HCT116 (cell line): ENCODE data around the gene HYOU1. TPM values are rescaled to one million over a fixed set of nuclear protein-coding genes. Genes with fewer than 3 reads are reported as not detected.
A peak's percentile ranks its signal among the peaks of the same experiment; 100 is the strongest.

ENCODE experiments used
- ATAC-seq: fragments of 200-7000 bp; cut with Tn5 transposase; 2 replicates; pipeline ENCODE4 v1.9.1; 2020; ENCODE audit warnings: mild to moderate bottlenecking, moderate library complexity
- BruUV-seq: library from RNA; stranded (reverse); fragments of 400-500 nt; replicated peaks from 2 replicates; lab custom pipeline; 2021; lab: Mats Ljungman, UMichigan
- CTCF ChIA-PET: fragments of 300-600 bp; sonication (Branson Sonifier 250); formaldehyde crosslinking; loops from one replicate; lab custom pipeline; 2021; ENCODE audit warnings: antibody characterized with exemption; lab: Charles Lee
- POLR2A ChIA-PET: fragments of 300-600, 350-600 bp; sonication (Branson Sonifier 250); formaldehyde crosslinking; loops from one replicate; lab custom pipeline; 2021; ENCODE audit warnings: antibody characterized with exemption; lab: Charles Lee
- RAD21 ChIA-PET, 2 experiments: fragments of 300-600 bp; sonication (Branson Sonifier 250); formaldehyde crosslinking; loops; one replicate each; lab custom pipeline; 2023; ENCODE audit warnings: low total read pairs in 2 of 2; ENCODE audit not compliant: uncharacterized antibody in 2 of 2, unreplicated experiment in 2 of 2, low non-redundant PET in 1 of 2; lab: Charles Lee
- DNase-seq: peaks from one replicate; pipeline ENCODE4 v3.0.0-alpha.2; 2010; ENCODE audit warnings: low read depth, low spot score
- H2AFZ ChIP-seq: fragments of 200-600 bp; shearing (Covaris generic), sonication (generic); 2 replicates; pipeline ENCODE4 v1.6.1; 2017; ENCODE audit warnings: low read depth, mixed run types, mixed read lengths, antibody characterized with exemption, low read length; ENCODE audit not compliant: poor library complexity, severe bottlenecking
- H3K27ac ChIP-seq: 2 replicates; pipeline ENCODE4 v1.5.1; 2012; ENCODE audit warnings: low read depth, low read length
- H3K27me3 ChIP-seq: fragments of 200-600 bp; sonication (generic); 2 replicates; pipeline ENCODE4 v1.6.1; 2016; ENCODE audit warnings: mixed run types, low read length, mixed read lengths; ENCODE audit not compliant: insufficient read depth
- H3K36me3 ChIP-seq, 2 experiments: fragments of 200-500 bp in 1 of 2; fragments of 200-600 bp in 1 of 2; sonication (Bioruptor generic) in 1 of 2; sonication (generic) in 1 of 2; 2 replicates each; pipeline versions ENCODE4 v1.5.1 to v1.6.1; 2014 to 2016; ENCODE audit warnings: low read length in 2 of 2, inconsistent platforms in 1 of 2, mixed read lengths in 1 of 2, mixed run types in 1 of 2; ENCODE audit not compliant: insufficient read depth in 2 of 2, control insufficient read depth in 1 of 2
- H3K4me1 ChIP-seq, 2 experiments: fragments of 200-600 bp in 1 of 2; sonication (generic) in 1 of 2; 2 replicates each; pipeline versions ENCODE4 v1.5.1 to v1.6.1; 2012 to 2017; ENCODE audit warnings: low read length in 2 of 2, inconsistent platforms in 1 of 2, mild to moderate bottlenecking in 1 of 2, mixed read lengths in 1 of 2, mixed run types in 1 of 2, moderate library complexity in 1 of 2; ENCODE audit not compliant: insufficient read depth in 2 of 2, control insufficient read depth in 1 of 2
- H3K4me2 ChIP-seq: fragments of 200-600 bp; sonication (generic); 2 replicates; pipeline ENCODE4 v1.6.1; 2017; ENCODE audit warnings: mixed run types, low read length, mixed read lengths
- H3K4me3 ChIP-seq, 2 experiments: fragments of 200-600 bp in 1 of 2; sonication (generic) in 1 of 2; replicated peaks in 1 of 2; 2 replicates each; pipeline ENCODE4 v1.5.1; 2011 to 2016; ENCODE audit warnings: low read length in 2 of 2, control low read depth in 1 of 2, low read depth in 1 of 2, mild to moderate bottlenecking in 1 of 2, mixed read lengths in 1 of 2, mixed run types in 1 of 2
- H3K79me2 ChIP-seq: fragments of 200-600 bp; sonication (generic); 2 replicates; pipeline ENCODE4 v1.6.1; 2017; ENCODE audit warnings: mild to moderate bottlenecking, mixed run types, low read length, moderate library complexity, mixed read lengths; ENCODE audit not compliant: insufficient read depth
- H3K9ac ChIP-seq: fragments of 200-600 bp; sonication (generic); 2 replicates; pipeline ENCODE4 v1.6.1; 2016; ENCODE audit warnings: low read length, mixed read lengths
- H3K9me2 ChIP-seq: fragments of 200-600 bp; sonication (generic), shearing (Covaris generic); 2 replicates; pipeline ENCODE4 v1.6.1; 2017; ENCODE audit warnings: mixed run types, mild to moderate bottlenecking, moderate library complexity; ENCODE audit not compliant: insufficient read depth
- H3K9me3 ChIP-seq, 2 experiments: fragments of 200-500 bp in 1 of 2; fragments of 200-600 bp in 1 of 2; sonication (Bioruptor generic) in 1 of 2; sonication (generic) in 1 of 2; 2 replicates each; pipeline ENCODE4 v1.6.1; 2014 to 2017; ENCODE audit warnings: low read length in 2 of 2, mixed read lengths in 2 of 2, inconsistent platforms in 1 of 2, low read depth in 1 of 2, mild to moderate bottlenecking in 1 of 2, mixed run types in 1 of 2, moderate library complexity in 1 of 2; ENCODE audit not compliant: control insufficient read depth in 1 of 2, insufficient read depth in 1 of 2
- H4K20me1 ChIP-seq: fragments of 200-600 bp; sonication (generic), shearing (Covaris generic); 2 replicates; pipeline ENCODE4 v1.6.1; 2017; ENCODE audit warnings: mixed run types, mild to moderate bottlenecking, moderate library complexity; ENCODE audit not compliant: insufficient read depth
- ATF3 ChIP-seq: IDR thresholded peaks from 2 replicates; pipeline ENCODE4 v1.6.1; 2012
- CBX3 ChIP-seq: IDR thresholded peaks from 2 replicates; pipeline ENCODE4 v1.6.1; 2012; ENCODE audit warnings: low read depth
- CEBPB ChIP-seq: IDR thresholded peaks from 2 replicates; pipeline ENCODE4 v1.6.1; 2012; ENCODE audit warnings: low read depth
- CTCF ChIP-seq, 3 experiments: fragments of 200-600 bp in 1 of 3; sonication (generic) in 1 of 3; IDR thresholded peaks in 2 of 3; conservative IDR thresholded peaks in 1 of 3; 2 replicates each; pipeline ENCODE4 v1.5.1; 2012 to 2017; ENCODE audit warnings: low read depth in 2 of 3, low read length in 2 of 3, antibody characterized with exemption in 1 of 3, borderline replicate concordance in 1 of 3, control low read depth in 1 of 3, mild to moderate bottlenecking in 1 of 3, mixed read lengths in 1 of 3, mixed run types in 1 of 3, moderate library complexity in 1 of 3; ENCODE audit not compliant: insufficient read depth in 1 of 3
- EGR1 ChIP-seq: IDR thresholded peaks from 2 replicates; pipeline ENCODE4 v1.6.1; 2012; ENCODE audit warnings: low read depth
- ELF1 ChIP-seq: IDR thresholded peaks from 2 replicates; pipeline ENCODE4 v1.6.1; 2012; ENCODE audit warnings: low read depth, borderline replicate concordance
- EZH2 ChIP-seq: fragments of 200-600 bp; sonication (generic); IDR thresholded peaks from 2 replicates; pipeline ENCODE4 v1.6.1; 2017; ENCODE audit warnings: antibody characterized with exemption, mixed run types
- FOSL1 ChIP-seq: IDR thresholded peaks from 2 replicates; pipeline ENCODE4 v1.6.1; 2012; ENCODE audit warnings: low read depth
- JUND ChIP-seq: IDR thresholded peaks from 2 replicates; pipeline ENCODE4 v1.6.1; 2012
- POLR2A ChIP-seq: IDR thresholded peaks from 2 replicates; pipeline ENCODE4 v1.7.0; 2011; ENCODE audit warnings: borderline replicate concordance; ENCODE audit not compliant: insufficient read depth, insufficient read length; ENCODE audit errors: extremely low read depth
- POLR2AphosphoS5 ChIP-seq: IDR thresholded peaks from 2 replicates; pipeline ENCODE4 v1.6.1; 2011; ENCODE audit warnings: mild to moderate bottlenecking, low read depth, low read length, moderate library complexity
- RAD21 ChIP-seq: IDR thresholded peaks from 2 replicates; pipeline ENCODE4 v1.6.1; 2012; ENCODE audit warnings: low read depth, mild to moderate bottlenecking
- SP1 ChIP-seq: IDR thresholded peaks from 2 replicates; pipeline ENCODE4 v1.6.1; 2012; ENCODE audit warnings: low read depth
- SRF ChIP-seq: IDR thresholded peaks from 2 replicates; pipeline ENCODE4 v1.6.1; 2012; ENCODE audit warnings: low read depth
- TCF7L2 ChIP-seq: IDR thresholded peaks from 2 replicates; pipeline ENCODE4 v1.7.0; 2011; ENCODE audit warnings: borderline replicate concordance, inconsistent platforms; ENCODE audit not compliant: insufficient read depth, insufficient read length; ENCODE audit errors: extremely low read depth
- YY1 ChIP-seq: IDR thresholded peaks from 2 replicates; pipeline ENCODE4 v1.6.1; 2011; ENCODE audit warnings: low read length, low read depth, moderate library complexity, mild to moderate bottlenecking; ENCODE audit not compliant: insufficient replicate concordance; ENCODE audit errors: extremely low read depth
- ZFX ChIP-seq: fragments of 450-650 bp; IDR thresholded peaks from 2 replicates; pipeline ENCODE4 v1.6.1; 2017
- ZNF274 ChIP-seq: fragments of 200-500 bp; sonication (Bioruptor generic); IDR thresholded peaks from 2 replicates; pipeline ENCODE4 v1.6.1; 2014; ENCODE audit warnings: mild to moderate bottlenecking, low read depth, low read length, inconsistent platforms
- intact Hi-C: fragments of 100-400 bp; cut with micrococcal nuclease; formaldehyde crosslinking; loops from 2 replicates; pipeline ENCODE4 v1.10.0; 2022
- total RNA-seq: library from RNA; stranded (reverse); gene quantifications from one replicate; pipeline ENCODE4 v1.2.1, GENCODE V29; 2021; ENCODE audit not compliant: unreplicated experiment
- TF ChIP-seq, protein P1 (sequence below): IDR thresholded peaks from 2 replicates; pipeline ENCODE4 v1.6.1; 2012; ENCODE audit warnings: low read depth

The HYOU1 gene
- total RNA-seq, 1 experiment from 2014 or later, result 181 TPM

GRCh38 chr11:119067371-119068222, 10.6 kb upstream of the HYOU1 start, which contains the start of gene VPS11:
VPS11 (plus strand) TSS chr11:119067818; CDS start chr11:119067824, 6 bp downstream.
- TSS peak; percentile 82 for BruUV-seq
- ChIA-PET RAD21 (interaction anchor here (0.6 to 0.9 kb wide), 5 partner anchors 11 to 1374 kb away, joined by 3 read pairs; partner anchors contain the start of gene HMBS (in 1 of the 2)), POLR2A (interaction anchor here (0.8 to 1.6 kb wide), 7 partner anchors 9 to 35 kb away, joined by 3 to 9 read pairs (median 4); partner anchors contain the start of genes DPAGT1 and HMBS), CTCF (interaction anchor here (0.7 to 1.4 kb wide), 8 partner anchors 10 to 288 kb away, joined by 3 to 9 read pairs (median 6); partner anchors contain the start of genes DPAGT1, HMBS and HYOU1)
- DNase-seq (peak; percentile 86), ATAC-seq (peak; percentile 93)
- Histone ChIP-seq H2AFZ (peak within 1 kb of the TSS; percentile 32), H3K4me1 (peaks cover 5 to 16% of the 10 kb centered on the region in 2 experiments), H3K36me3 (peaks cover 8 to 10% of the 10 kb centered on the region in 2 experiments; a peak in 3 of 4 replicates), H3K27me3 (no peaks in the 10 kb centered on the region), H3K9ac (peak within 1 kb of the TSS; percentile 81), H3K9me3 (no peaks in the 10 kb centered on the region), H3K4me2 (peak within 1 kb of the TSS; percentile 84), H3K4me3 (peak within 1 kb of the TSS; percentile 88 to 97), H4K20me1 (no peaks in the 10 kb centered on the region), H3K79me2 (peaks cover 14% of the 10 kb centered on the region), H3K9me2 (no peaks in the 10 kb centered on the region), H3K27ac (peak within 1 kb of the TSS; percentile 65)
- intact Hi-C loops, result loop anchor here (1.0 kb wide), 1 partner anchor 17 kb away; the partner anchor contains the start of gene HMBS
- TF ChIP-seq POLR2A (peak; percentile 35), TCF7L2 (no peak), EZH2 (no peak), YY1 (peak; percentile 98), ZFX (no peak), SP1 (peak; percentile 58; the same call in 1 of the 2 replicates), RAD21 (no peak), SRF (no peak), POLR2AphosphoS5 (peak; percentile 80), CEBPB (no peak), EGR1 (peak; percentile 44; the same call in 1 of the 2 replicates), CBX3 (no peak), ATF3 (no peak), JUND (peak; percentile 1; the same call in 1 of the 2 replicates), ELF1 (peak; percentile 61; the same call in 1 of the 2 replicates), FOSL1 (no peak), ZNF274 (no peak), CTCF (IDR thresholded peaks at IDR 0.05 in 2 of 3, conservative IDR thresholded peaks at IDR 0.05 in 1 of 3; ENCODE audit: borderline replicate concordance in 1 of 3, insufficient read depth in 1 of 3, low read depth in 2 of 3, low read length in 2 of 3) (no peak)
- TF ChIP-seq, protein P1, sequence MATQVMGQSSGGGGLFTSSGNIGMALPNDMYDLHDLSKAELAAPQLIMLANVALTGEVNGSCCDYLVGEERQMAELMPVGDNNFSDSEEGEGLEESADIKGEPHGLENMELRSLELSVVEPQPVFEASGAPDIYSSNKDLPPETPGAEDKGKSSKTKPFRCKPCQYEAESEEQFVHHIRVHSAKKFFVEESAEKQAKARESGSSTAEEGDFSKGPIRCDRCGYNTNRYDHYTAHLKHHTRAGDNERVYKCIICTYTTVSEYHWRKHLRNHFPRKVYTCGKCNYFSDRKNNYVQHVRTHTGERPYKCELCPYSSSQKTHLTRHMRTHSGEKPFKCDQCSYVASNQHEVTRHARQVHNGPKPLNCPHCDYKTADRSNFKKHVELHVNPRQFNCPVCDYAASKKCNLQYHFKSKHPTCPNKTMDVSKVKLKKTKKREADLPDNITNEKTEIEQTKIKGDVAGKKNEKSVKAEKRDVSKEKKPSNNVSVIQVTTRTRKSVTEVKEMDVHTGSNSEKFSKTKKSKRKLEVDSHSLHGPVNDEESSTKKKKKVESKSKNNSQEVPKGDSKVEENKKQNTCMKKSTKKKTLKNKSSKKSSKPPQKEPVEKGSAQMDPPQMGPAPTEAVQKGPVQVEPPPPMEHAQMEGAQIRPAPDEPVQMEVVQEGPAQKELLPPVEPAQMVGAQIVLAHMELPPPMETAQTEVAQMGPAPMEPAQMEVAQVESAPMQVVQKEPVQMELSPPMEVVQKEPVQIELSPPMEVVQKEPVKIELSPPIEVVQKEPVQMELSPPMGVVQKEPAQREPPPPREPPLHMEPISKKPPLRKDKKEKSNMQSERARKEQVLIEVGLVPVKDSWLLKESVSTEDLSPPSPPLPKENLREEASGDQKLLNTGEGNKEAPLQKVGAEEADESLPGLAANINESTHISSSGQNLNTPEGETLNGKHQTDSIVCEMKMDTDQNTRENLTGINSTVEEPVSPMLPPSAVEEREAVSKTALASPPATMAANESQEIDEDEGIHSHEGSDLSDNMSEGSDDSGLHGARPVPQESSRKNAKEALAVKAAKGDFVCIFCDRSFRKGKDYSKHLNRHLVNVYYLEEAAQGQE, result no peak
